IPS DF 6.9 (cell line): ENCODE measurements around the gene USP17L11.
"Not testable (repeated sequence)": the region's sequence is repeated elsewhere in the genome, so short reads cannot be mapped to it uniquely, and the experiment has no call there.

Source experiments
- DNase-seq: peaks from one replicate; pipeline ENCODE4 v3.0.0-alpha.2; 2013; ENCODE audit warnings: low read depth, low spot score
- H3K27ac ChIP-seq: one replicate; pipeline ENCODE4 v1.5.1; 2013; ENCODE audit warnings: low read length, control low read depth
- H3K27me3 ChIP-seq: 2 replicates; pipeline ENCODE4 v1.6.1; 2013; ENCODE audit warnings: mild to moderate bottlenecking, low read length; ENCODE audit not compliant: control insufficient read depth, insufficient read depth
- H3K36me3 ChIP-seq: 2 replicates; pipeline ENCODE4 v1.6.1; 2013; ENCODE audit warnings: low read length; ENCODE audit not compliant: control insufficient read depth, insufficient read depth
- H3K4me1 ChIP-seq: 2 replicates; pipeline ENCODE4 v1.6.1; 2013; ENCODE audit warnings: low read length; ENCODE audit not compliant: control insufficient read depth, insufficient read depth
- H3K4me3 ChIP-seq: 2 replicates; pipeline ENCODE4 v1.5.1; 2013; ENCODE audit warnings: mild to moderate bottlenecking, low read length
- H3K9me3 ChIP-seq: 2 replicates; pipeline ENCODE4 v1.6.1; 2013; ENCODE audit warnings: low read length, inconsistent platforms; ENCODE audit not compliant: control insufficient read depth, insufficient read depth
- WGBS: extraction: QIAGEN DNeasy Blood & Tissue Kit; methylation state at CpG from one replicate; pipeline ENCODE4 v1.1.7; 2013; ENCODE audit warnings: mixed read lengths, missing lambda C conversion rate; ENCODE audit not compliant: insufficient read length, insufficient coverage; 5-methylcytosine and 5-hydroxymethylcytosine counted together

USP17L11 gene

DNA sequence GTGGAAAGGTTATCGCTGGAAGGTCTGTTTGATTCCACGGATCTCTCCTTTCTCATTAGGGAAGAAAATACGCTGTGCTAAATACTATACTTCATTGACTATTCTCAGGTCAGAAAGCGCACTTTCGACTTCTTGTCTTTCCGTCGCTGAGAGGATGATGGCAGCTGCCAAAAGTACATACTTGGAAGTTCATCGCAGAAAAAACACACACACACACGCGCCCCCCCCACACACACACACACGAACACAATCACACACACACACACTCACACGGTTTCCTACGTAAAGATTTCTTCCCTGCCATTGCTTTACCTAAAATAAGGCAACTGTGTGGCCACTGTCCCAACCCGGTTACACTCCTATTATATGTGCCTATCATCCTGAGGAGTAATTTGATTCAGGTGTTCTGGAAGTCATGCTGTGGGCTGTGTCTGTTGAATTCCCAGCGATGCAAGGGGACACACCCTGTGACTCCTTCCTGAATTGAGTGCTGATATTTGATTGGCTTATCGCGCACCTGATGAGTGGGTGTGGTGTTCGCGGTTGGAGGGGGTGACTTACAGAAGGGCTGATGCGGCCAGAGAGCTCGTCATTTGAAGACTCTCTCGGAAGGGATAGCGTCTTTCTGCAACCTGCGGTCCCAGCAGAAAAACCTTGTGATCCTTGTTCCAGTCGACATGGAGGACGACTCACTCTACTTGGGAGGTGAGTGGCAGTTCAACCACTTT is 32.9 kb downstream of the USP17L11 start, which contains the start of gene USP17L18:
Gene USP17L18, plus strand, starts transcription at position 678 of the 728 bp plus-strand sequence. Its CDS starts 0 bp downstream, at position 678.
- WGBS: 100% methylated on average over 2 of the region's 26 CpGs
- not testable (repeated sequence) for H3K27me3 ChIP-seq, H3K9me3 ChIP-seq, H3K36me3 ChIP-seq, DNase-seq, H3K4me1 ChIP-seq, H3K4me3 ChIP-seq, H3K27ac ChIP-seq

- not testable (repeated sequence) for H3K9me3 ChIP-seq, H3K4me3 ChIP-seq, H3K27me3 ChIP-seq, H3K27ac ChIP-seq, DNase-seq, H3K36me3 ChIP-seq, H3K4me1 ChIP-seq
- no CpG with 5 or more reads among the region's 13 CpGs for WGBS
Measured at GRCh38 chr4:9253078-9253477, 37.9 kb downstream of the USP17L11 start, which contains the start of gene USP17L19. TSS of gene USP17L19 (plus strand) at chr4:9253378. CDS start at chr4:9253378, 0 bp downstream.

- H3K36me3 ChIP-seq, H3K9me3 ChIP-seq, H3K27ac ChIP-seq, H3K4me3 ChIP-seq, DNase-seq, H3K4me1 ChIP-seq, H3K27me3 ChIP-seq: not testable (repeated sequence)
- no CpG with 5 or more reads among the region's 15 CpGs for WGBS
Measured at GRCh38 chr4:9257824-9258223, 42.6 kb downstream of the USP17L11 start, which contains the start of gene USP17L20. TSS of gene USP17L20 (plus strand) at chr4:9258124. CDS start at chr4:9258124, 0 bp downstream.

DNA sequence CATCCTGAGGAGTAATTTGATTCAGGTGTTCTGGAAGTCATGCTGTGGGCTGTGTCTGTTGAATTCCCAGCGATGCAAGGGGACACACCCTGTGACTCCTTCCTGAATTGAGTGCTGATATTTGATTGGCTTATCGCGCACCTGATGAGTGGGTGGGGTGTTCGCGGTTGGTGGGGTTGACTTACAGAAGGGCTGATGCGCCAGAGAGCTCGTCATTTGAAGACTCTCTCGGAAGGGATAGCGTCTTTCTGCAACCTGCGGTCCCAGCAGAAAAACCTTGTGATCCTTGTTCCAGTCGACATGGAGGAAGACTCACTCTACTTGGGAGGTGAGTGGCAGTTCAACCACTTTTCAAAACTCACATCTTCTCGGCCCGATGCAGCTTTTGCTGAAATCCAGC is 47.4 kb downstream of the USP17L11 start, which contains the start of gene USP17L21:
Gene USP17L21, plus strand, starts transcription at position 301 of the 400 bp plus-strand sequence. Its CDS starts 0 bp downstream, at position 301.
- H3K4me1 ChIP-seq, H3K4me3 ChIP-seq, H3K27me3 ChIP-seq, H3K9me3 ChIP-seq, H3K36me3 ChIP-seq, H3K27ac ChIP-seq, DNase-seq: not testable (repeated sequence)
- no CpG with 5 or more reads among the region's 13 CpGs for WGBS
